Measurements from ENCODE around the gene PRPF19.

DNA sequence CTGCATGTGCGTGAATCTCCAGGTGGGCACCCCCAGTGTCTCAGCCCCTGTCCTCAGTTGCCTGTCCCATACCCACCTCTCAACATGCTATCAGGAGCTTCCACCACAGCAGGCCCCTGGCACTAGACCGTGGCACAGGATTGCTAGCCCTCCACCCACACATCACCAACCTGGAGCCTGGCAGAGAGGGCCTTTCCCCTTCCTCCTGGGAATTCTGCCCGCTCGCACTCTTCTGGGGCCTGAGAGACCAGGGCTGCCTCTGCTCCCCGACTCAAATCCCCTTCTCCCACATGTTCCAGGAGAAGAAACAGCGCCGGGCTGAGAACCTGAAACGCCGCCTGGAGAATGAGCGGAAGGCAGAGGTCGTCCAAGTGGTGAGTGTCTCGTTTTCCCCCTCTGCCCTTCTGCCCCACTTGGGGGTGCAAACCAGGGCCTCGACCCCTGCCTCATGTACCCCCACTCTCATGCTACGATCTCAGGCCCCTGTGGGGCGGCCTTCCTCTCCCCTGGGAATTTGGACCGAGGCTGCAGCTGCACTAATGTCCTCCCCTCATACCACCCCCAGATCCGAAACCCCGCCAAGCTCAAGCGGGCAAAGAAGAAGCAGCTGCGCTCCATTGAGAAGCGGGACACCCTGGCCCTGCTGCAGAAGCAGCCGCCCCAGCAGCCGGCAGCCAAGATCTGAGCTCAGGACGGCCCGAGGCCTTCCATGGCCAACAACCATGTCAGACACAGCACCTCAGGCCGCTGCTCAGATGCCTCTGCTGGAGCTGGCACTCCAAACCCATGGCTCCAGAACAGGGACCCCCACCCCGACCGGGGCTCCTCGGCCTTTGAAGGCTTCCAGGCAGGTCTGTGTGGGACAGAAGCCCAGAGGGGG is 56.5 kb downstream of the PRPF19 start:
- TF ChIP-seq, protein P1, sequence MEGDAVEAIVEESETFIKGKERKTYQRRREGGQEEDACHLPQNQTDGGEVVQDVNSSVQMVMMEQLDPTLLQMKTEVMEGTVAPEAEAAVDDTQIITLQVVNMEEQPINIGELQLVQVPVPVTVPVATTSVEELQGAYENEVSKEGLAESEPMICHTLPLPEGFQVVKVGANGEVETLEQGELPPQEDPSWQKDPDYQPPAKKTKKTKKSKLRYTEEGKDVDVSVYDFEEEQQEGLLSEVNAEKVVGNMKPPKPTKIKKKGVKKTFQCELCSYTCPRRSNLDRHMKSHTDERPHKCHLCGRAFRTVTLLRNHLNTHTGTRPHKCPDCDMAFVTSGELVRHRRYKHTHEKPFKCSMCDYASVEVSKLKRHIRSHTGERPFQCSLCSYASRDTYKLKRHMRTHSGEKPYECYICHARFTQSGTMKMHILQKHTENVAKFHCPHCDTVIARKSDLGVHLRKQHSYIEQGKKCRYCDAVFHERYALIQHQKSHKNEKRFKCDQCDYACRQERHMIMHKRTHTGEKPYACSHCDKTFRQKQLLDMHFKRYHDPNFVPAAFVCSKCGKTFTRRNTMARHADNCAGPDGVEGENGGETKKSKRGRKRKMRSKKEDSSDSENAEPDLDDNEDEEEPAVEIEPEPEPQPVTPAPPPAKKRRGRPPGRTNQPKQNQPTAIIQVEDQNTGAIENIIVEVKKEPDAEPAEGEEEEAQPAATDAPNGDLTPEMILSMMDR (IDR thresholded peaks at IDR 0.05) = no peak
- TF ChIP-seq POLR2A (IDR thresholded peaks at IDR 0.05) = no peak
